Measurements from ENCODE around the gene CTDSPL2. TPM values are rescaled to one million over a fixed set of nuclear protein-coding genes. Genes with fewer than 3 reads are reported as not detected.

CTDSPL2 gene
- total and polyA plus RNA-seq, 2 of the 8 experiments (the other 6 are each of a cell fraction or from before 2014, with no cell fraction given): 25.2 to 64.7 TPM

DNA sequence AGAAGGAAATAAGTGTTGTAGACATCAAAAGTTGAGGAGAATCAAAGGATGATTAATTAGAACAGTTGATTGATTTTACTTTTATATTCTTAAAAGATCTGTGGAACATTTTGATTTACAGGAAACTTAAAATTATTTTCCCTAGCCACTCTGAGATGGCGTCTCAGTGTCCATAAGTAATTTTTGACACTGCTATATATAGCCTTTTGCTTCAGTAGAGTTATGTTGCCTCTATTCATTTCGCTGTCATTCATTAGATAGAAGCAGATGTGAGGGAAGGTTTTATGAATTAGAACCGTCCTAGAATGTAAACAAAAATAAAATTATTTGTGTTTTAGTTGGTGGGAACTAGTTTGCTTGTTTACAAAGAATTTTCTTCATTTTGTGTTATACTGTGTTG is 58.5 kb downstream of the CTDSPL2 start (continued):
- no peak for TF ChIP-seq JUN (IDR thresholded peaks at IDR 0.05; ENCODE audit: low read depth, low read length)
- TF ChIP-seq, protein P1, sequence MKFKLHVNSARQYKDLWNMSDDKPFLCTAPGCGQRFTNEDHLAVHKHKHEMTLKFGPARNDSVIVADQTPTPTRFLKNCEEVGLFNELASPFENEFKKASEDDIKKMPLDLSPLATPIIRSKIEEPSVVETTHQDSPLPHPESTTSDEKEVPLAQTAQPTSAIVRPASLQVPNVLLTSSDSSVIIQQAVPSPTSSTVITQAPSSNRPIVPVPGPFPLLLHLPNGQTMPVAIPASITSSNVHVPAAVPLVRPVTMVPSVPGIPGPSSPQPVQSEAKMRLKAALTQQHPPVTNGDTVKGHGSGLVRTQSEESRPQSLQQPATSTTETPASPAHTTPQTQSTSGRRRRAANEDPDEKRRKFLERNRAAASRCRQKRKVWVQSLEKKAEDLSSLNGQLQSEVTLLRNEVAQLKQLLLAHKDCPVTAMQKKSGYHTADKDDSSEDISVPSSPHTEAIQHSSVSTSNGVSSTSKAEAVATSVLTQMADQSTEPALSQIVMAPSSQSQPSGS (IDR thresholded peaks at IDR 0.05; ENCODE audit: low read length): no peak
